Loucy (cell line): ENCODE results near the gene SAMD7.

Experiments
- H2AFZ ChIP-seq: fragments of 200-600 bp; sonication (generic); 2 replicates; pipeline ENCODE4 v1.6.0; 2016; ENCODE audit warnings: antibody characterized with exemption, mild to moderate bottlenecking, low read length, moderate library complexity
- H3F3A ChIP-seq: fragments of 200-600 bp; 2 replicates; pipeline ENCODE4 v1.6.0; 2016; ENCODE audit warnings: antibody characterized with exemption, low read depth, mild to moderate bottlenecking
- H3K27me3 ChIP-seq: fragments of 200-600 bp; sonication (generic); 2 replicates; pipeline ENCODE4 v1.6.1; 2014; ENCODE audit warnings: low read length, mild to moderate bottlenecking; ENCODE audit not compliant: insufficient read depth, poor library complexity, severe bottlenecking
- H3K36me3 ChIP-seq: fragments of 200-600 bp; sonication (generic); 2 replicates; pipeline ENCODE4 v1.6.1; 2016; ENCODE audit warnings: low read length; ENCODE audit not compliant: insufficient read depth
- H3K4me1 ChIP-seq: fragments of 200-600 bp; sonication (generic); 2 replicates; pipeline ENCODE4 v1.5.1; 2014; ENCODE audit warnings: low read length, mild to moderate bottlenecking; ENCODE audit not compliant: insufficient read depth, poor library complexity, severe bottlenecking
- H3K4me2 ChIP-seq: fragments of 200-600 bp; sonication (generic); 2 replicates; pipeline ENCODE4 v1.6.0; 2014; ENCODE audit warnings: antibody characterized with exemption, low read length, low read depth, mild to moderate bottlenecking; ENCODE audit not compliant: poor library complexity, severe bottlenecking
- H3K4me3 ChIP-seq: fragments of 200-600 bp; sonication (generic); 2 replicates; pipeline ENCODE4 v1.5.1; 2014; ENCODE audit warnings: low read length, mild to moderate bottlenecking, mixed read lengths; ENCODE audit not compliant: poor library complexity, severe bottlenecking
- H3K79me2 ChIP-seq: fragments of 200-600 bp; sonication (generic); 2 replicates; pipeline ENCODE4 v1.6.1; 2014; ENCODE audit warnings: low read length; ENCODE audit not compliant: insufficient read depth
- H3K9ac ChIP-seq: fragments of 200-600 bp; sonication (generic); 2 replicates; pipeline ENCODE4 v1.6.0; 2014; ENCODE audit warnings: mild to moderate bottlenecking, low read depth, low read length, moderate library complexity; ENCODE audit not compliant: poor library complexity, severe bottlenecking
- H3K9me2 ChIP-seq: fragments of 200-600 bp; sonication (generic); replicated peaks from 2 replicates; pipeline ENCODE4 v1.6.1; 2016; ENCODE audit warnings: low read depth, low read length, mixed read lengths
- H3K9me3 ChIP-seq: fragments of 200-600 bp; sonication (generic); 2 replicates; pipeline ENCODE4 v1.6.1; 2014; ENCODE audit warnings: mild to moderate bottlenecking, antibody characterized with exemption, low read length, low read depth; ENCODE audit not compliant: insufficient read depth
- H4K20me1 ChIP-seq: fragments of 200-600 bp; sonication (generic); 2 replicates; pipeline ENCODE4 v1.6.0; 2014; ENCODE audit warnings: antibody characterized with exemption, low read length, mild to moderate bottlenecking; ENCODE audit not compliant: insufficient read depth, poor library complexity, severe bottlenecking
- EZH2phosphoT487 ChIP-seq: fragments of 200-600 bp; IDR thresholded peaks from 2 replicates; pipeline ENCODE4 v1.6.1; 2018; ENCODE audit warnings: antibody characterized with exemption, mild to moderate bottlenecking, moderate library complexity, borderline replicate concordance
- TF ChIP-seq, protein P1 (sequence below): fragments of 200-600 bp; sonication (generic); conservative IDR thresholded peaks from 2 replicates; pipeline ENCODE4 v1.5.1; 2014; ENCODE audit warnings: mild to moderate bottlenecking, antibody characterized with exemption, low read length

Gene SAMD7

DNA sequence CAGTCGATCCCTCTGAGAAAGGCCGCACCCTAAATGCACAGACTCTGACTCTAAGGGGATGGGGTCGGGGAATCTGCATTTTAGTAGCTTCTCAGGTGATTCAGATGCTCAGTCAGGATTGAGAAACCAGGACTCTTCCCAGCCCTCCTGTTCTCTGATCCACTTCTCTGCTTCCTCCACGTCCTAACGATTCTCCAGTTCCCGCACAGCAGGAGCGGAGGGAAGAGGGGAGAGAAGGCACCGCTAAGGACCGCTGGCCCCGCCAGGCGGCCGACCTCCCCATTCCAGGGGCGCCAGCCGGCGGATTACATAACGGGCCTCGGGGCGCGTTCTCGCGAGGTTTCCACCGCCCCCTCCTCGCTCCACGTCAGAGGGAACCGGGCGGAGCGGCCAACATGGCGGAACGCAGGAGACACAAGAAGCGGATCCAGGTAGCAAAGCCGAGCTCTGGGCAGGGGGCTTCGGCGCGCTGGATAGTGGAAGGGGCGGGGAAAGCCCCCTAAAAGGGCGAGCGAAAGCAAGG lies 55.1 kb downstream of the SAMD7 start, which contains the start of gene SEC62:
Gene SEC62 (plus strand): TSS at position 380 of the 523 bp plus-strand sequence. CDS start 16 bp downstream, at position 396.
- TF ChIP-seq EZH2phosphoT487 = no peak
- TF ChIP-seq, protein P1, sequence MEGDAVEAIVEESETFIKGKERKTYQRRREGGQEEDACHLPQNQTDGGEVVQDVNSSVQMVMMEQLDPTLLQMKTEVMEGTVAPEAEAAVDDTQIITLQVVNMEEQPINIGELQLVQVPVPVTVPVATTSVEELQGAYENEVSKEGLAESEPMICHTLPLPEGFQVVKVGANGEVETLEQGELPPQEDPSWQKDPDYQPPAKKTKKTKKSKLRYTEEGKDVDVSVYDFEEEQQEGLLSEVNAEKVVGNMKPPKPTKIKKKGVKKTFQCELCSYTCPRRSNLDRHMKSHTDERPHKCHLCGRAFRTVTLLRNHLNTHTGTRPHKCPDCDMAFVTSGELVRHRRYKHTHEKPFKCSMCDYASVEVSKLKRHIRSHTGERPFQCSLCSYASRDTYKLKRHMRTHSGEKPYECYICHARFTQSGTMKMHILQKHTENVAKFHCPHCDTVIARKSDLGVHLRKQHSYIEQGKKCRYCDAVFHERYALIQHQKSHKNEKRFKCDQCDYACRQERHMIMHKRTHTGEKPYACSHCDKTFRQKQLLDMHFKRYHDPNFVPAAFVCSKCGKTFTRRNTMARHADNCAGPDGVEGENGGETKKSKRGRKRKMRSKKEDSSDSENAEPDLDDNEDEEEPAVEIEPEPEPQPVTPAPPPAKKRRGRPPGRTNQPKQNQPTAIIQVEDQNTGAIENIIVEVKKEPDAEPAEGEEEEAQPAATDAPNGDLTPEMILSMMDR = peak; percentile 35

DNA sequence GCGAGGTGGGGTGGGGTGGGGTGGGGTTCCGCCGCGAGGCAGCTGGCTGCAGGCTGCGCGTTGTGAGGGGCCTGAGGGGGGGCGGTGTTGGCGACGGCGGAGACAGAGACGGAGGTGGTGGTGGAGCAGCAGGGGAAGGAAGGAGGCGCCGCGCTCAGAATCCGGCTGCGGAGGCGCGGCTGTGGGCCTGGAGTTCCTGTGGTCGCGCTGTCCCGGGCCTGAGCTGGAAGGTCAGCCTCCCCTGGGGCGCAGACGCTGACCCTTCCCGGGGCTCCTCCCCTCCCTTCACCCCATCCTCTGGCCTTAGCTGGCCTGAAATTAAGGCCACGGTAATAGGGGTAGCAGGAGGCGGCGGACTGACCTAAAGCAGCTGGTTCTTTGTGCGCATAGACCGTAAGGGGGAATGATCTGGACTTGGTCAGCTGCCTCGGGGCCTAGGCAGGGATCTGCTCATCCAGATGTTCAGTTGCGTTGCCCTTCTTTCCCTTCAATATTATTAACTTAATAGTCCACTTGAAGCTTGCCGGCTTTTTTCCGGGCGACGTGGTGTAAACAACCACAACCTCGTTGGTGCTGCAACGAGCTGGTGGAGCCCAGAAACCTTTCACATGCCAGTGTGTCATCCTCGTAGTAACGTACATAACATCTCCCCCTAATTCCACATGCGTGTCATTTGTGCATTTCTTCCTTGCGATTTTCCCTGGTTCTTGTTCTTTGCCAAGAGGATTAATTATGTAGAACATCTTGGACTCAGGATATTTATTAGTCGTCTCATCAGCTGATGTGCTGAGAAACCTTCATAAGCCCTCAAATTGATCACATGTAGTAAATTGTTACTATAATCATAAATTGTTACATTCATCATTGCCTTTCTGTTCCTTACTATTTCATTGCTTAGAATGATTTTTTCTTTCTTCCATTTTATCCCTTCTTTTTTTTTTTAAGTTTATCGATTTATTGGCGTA lies 55.9 kb downstream of the SAMD7 start:
- Histone ChIP-seq H3K9me2 (no peaks in the 10 kb centered on the region), H4K20me1 (peaks cover 53% of the 10 kb centered on the region), H2AFZ (peak overlapping the region; percentile 100), H3K36me3 (no peaks in the 10 kb centered on the region), H3K79me2 (peaks cover 53% of the 10 kb centered on the region), H3K9me3 (no peaks in the 10 kb centered on the region), H3K4me2 (peak overlapping the region; percentile 98), H3K27me3 (no peaks in the 10 kb centered on the region), H3K4me1 (peaks cover 55% of the 10 kb centered on the region), H3F3A (peaks cover 5% of the 10 kb centered on the region; the same call in 1 of the 2 replicates), H3K4me3 (peak overlapping the region; percentile 95), H3K9ac (peak overlapping the region; percentile 86)
- TF ChIP-seq, protein P1 = no peak
- TF ChIP-seq EZH2phosphoT487 = no peak

More for the DNA sequence above, 55.1 kb downstream of the SAMD7 start, which contains the start of gene SEC62:
- H3K36me3 ChIP-seq = no peaks in the 10 kb centered on the region
- H3K4me2 ChIP-seq = peak within 1 kb of the TSS; percentile 98
- H3K4me3 ChIP-seq = peak within 1 kb of the TSS; percentile 95
- peaks cover 47% of the 10 kb centered on the region for H3K4me1 ChIP-seq
- H2AFZ ChIP-seq = peak within 1 kb of the TSS; percentile 100
- H3K79me2 ChIP-seq = peaks cover 46% of the 10 kb centered on the region
- H4K20me1 ChIP-seq = peaks cover 46% of the 10 kb centered on the region
- peaks cover 5% of the 10 kb centered on the region; the same call in 1 of the 2 replicates for H3F3A ChIP-seq
- no peaks in the 10 kb centered on the region for H3K9me3 ChIP-seq
- H3K9me2 ChIP-seq = no peaks in the 10 kb centered on the region
- H3K27me3 ChIP-seq = no peaks in the 10 kb centered on the region
- H3K9ac ChIP-seq = peak within 1 kb of the TSS; percentile 86

DNA sequence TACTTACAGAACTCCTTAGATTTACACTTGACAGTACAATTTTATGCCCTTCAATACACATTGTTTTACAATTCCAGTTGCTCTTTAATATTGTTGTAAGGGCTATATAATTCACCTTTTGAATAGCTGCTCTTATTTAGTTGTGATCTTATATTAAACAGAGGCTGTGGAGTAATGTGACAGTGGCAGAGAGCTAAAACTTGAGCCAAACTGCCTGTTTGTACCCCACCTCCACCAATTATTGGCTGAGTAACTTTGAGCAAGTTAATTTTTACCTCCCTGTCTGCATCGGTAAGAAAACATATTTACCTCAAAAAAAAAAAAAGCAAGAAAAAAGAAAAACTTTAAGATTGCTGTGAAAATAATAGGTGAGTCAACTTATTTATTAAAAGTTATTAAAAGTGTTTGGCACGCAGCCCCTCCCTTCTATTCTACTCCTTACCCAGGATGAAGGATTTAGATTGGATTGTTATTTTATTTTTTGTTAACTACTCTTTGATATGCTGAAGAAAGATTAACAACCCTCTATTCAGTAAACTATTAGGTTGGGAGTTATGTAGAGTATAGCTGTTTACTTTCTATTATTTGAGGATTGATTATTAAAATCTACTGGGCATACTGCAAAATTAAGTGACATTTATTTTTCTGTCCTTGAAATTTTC lies 57.0 kb downstream of the SAMD7 start:
- Histone ChIP-seq H3K9ac (peak overlapping the region; percentile 86), H3K9me3 (no peaks in the 10 kb centered on the region), H3K4me1 (peaks cover 60% of the 10 kb centered on the region), H3K4me2 (peak overlapping the region; percentile 98), H3K79me2 (peaks cover 65% of the 10 kb centered on the region), H3K4me3 (peak overlapping the region; percentile 95), H2AFZ (no peak overlapping the region), H3K36me3 (no peaks in the 10 kb centered on the region), H3F3A (peaks cover 5% of the 10 kb centered on the region; the same call in 1 of the 2 replicates), H3K9me2 (no peaks in the 10 kb centered on the region), H4K20me1 (peaks cover 62% of the 10 kb centered on the region), H3K27me3 (no peaks in the 10 kb centered on the region)
- TF ChIP-seq EZH2phosphoT487 = no peak
- TF ChIP-seq, protein P1 = no peak
